ENCODE results near the gene ABCA1. TPM values are rescaled to one million over a fixed set of nuclear protein-coding genes. Genes with fewer than 3 reads are reported as not detected.

Gene ABCA1
- total RNA-seq, 4 donors from 2014 or later: 18.3 to 59.8 (median 35.0) TPM

- WGBS, 2 donors: 95 to 97% methylated on average over 2 of the region's 2 CpGs
- H3K27me3 ChIP-seq: no peaks in the 10 kb centered on the region
- H3K9me3 ChIP-seq: no peaks in the 10 kb centered on the region
- intact Hi-C loops (cut with DNase I): no loop called here
- H3K4me1 ChIP-seq: no peaks in the 10 kb centered on the region
- TF ChIP-seq CTCF (IDR thresholded peaks at IDR 0.05) (no peak), POLR2A (IDR thresholded peaks at IDR 0.05) (no peak)
- no peak overlapping the region for H3K27ac ChIP-seq
- no peak for DNase-seq
- no peak overlapping the region for H3K4me3 ChIP-seq (replicated peaks in 1 of 3)
- H3K36me3 ChIP-seq: peaks cover 19 to 28% of the 10 kb centered on the region in 2 donors
These were observed 44.8 kb downstream of the ABCA1 start for GRCh38 chr9:104883169-104883568.

GRCh38 chr9:104882566-104882965 lies 45.4 kb downstream of the ABCA1 start:
- Histone ChIP-seq H3K4me1 (no peaks in the 10 kb centered on the region), H3K36me3 (peaks cover 19 to 23% of the 10 kb centered on the region in 2 donors), H3K27me3 (no peaks in the 10 kb centered on the region), H3K4me3 (replicated peaks in 1 of 3) (no peak overlapping the region), H3K27ac (no peak overlapping the region), H3K9me3 (no peaks in the 10 kb centered on the region)
- TF ChIP-seq CTCF (IDR thresholded peaks at IDR 0.05) (no peak), POLR2A (IDR thresholded peaks at IDR 0.05) (no peak)
- no peak for DNase-seq
- intact Hi-C loops (cut with DNase I): no loop called here

- Histone ChIP-seq H3K36me3 (peaks cover 19 to 23% of the 10 kb centered on the region in 2 donors), H3K4me1 (no peaks in the 10 kb centered on the region), H3K27me3 (no peaks in the 10 kb centered on the region), H3K27ac (no peak overlapping the region), H3K4me3 (replicated peaks in 1 of 3) (no peak overlapping the region), H3K9me3 (no peaks in the 10 kb centered on the region)
- 67 to 80% methylated on average over 4 of the region's 4 CpGs for WGBS, 2 donors
- intact Hi-C loops (cut with DNase I): no loop called here
- no peak for TF ChIP-seq CTCF (IDR thresholded peaks at IDR 0.05)
- no peak for TF ChIP-seq POLR2A (IDR thresholded peaks at IDR 0.05)
- DNase-seq: no peak
These were observed 45.9 kb downstream of the ABCA1 start for GRCh38 chr9:104882086-104882485.

- WGBS, 2 donors: 80 to 91% methylated on average over 5 of the region's 5 CpGs
- intact Hi-C loops (cut with DNase I): no loop called here
- Histone ChIP-seq H3K4me3 (replicated peaks in 1 of 3) (no peak overlapping the region), H3K27me3 (no peaks in the 10 kb centered on the region), H3K36me3 (peaks cover 18 to 23% of the 10 kb centered on the region in 2 donors), H3K9me3 (no peaks in the 10 kb centered on the region), H3K27ac (no peak overlapping the region), H3K4me1 (no peaks in the 10 kb centered on the region)
- TF ChIP-seq POLR2A (IDR thresholded peaks at IDR 0.05) (no peak), CTCF (IDR thresholded peaks at IDR 0.05) (no peak)
- DNase-seq: no peak
These were observed 48.2 kb downstream of the ABCA1 start for GRCh38 chr9:104879555-104880309.

- Histone ChIP-seq H3K4me3 (replicated peaks in 1 of 3) (no peak overlapping the region), H3K9me3 (no peaks in the 10 kb centered on the region), H3K27ac (no peak overlapping the region), H3K36me3 (peaks cover 0 to 9% of the 10 kb centered on the region in 2 donors), H3K27me3 (no peaks in the 10 kb centered on the region), H3K4me1 (peaks cover 4 to 17% of the 10 kb centered on the region in 2 donors)
- TF ChIP-seq POLR2A (IDR thresholded peaks at IDR 0.05): no peak
- no peak for TF ChIP-seq CTCF (IDR thresholded peaks at IDR 0.05)
- intact Hi-C loops (cut with DNase I): no loop called here
- DNase-seq: no peak
- WGBS, 2 donors: 100% methylated on average over 1 of the region's 1 CpG
These were observed 51.4 kb downstream of the ABCA1 start for GRCh38 chr9:104876587-104876986.
